ENCODE measurements around the gene TMEM132D. TPM values are rescaled to one million over a fixed set of nuclear protein-coding genes. Genes with fewer than 3 reads are reported as not detected.
A peak's percentile ranks its signal among the peaks of the same experiment; 100 is the strongest.
"Not testable (repeated sequence)": the region's sequence is repeated elsewhere in the genome, so short reads cannot be mapped to it uniquely, and the experiment has no call there.

The TMEM132D gene
- total RNA-seq, 4 donors from 2014 or later = 0.35 TPM; not detected in 3

DNA sequence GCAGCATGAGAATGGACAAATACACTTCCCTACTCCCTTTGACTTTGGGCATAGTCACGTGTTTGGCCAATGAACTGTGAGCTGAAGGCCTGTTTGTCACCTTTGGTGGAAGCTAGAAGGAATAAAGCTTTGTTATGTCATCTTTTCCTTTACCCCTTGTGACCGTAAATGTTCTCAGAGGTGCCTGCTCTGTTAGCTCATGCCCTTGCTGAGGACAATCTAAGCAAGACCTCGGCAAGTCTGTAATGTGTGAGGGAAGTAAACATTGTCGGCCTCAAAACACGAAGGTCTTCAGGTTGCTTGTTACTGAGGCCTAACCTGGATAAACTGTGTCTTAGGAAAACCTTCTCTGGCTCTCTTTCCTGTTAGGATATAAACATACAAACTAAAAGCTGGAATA lies 354.2 kb downstream of the TMEM132D start:
- H3K4me1 ChIP-seq = no peaks in the 10 kb centered on the region
- DNase-seq = no peak
- intact Hi-C loops (cut with DNase I; ENCODE audit: low total_unique reads) = no loop called here

GRCh38 chr12:129549020-129549419 lies 354.8 kb downstream of the TMEM132D start:
- DNase-seq; H3K9me3 ChIP-seq; H3K27me3 ChIP-seq; intact Hi-C loops (cut with DNase I; ENCODE audit: low total_unique reads); H3K4me1 ChIP-seq; H3K4me3 ChIP-seq; H3K27ac ChIP-seq; H3K36me3 ChIP-seq: not testable (repeated sequence)

More for the DNA sequence above, 354.2 kb downstream of the TMEM132D start:
- TF ChIP-seq, protein P1, sequence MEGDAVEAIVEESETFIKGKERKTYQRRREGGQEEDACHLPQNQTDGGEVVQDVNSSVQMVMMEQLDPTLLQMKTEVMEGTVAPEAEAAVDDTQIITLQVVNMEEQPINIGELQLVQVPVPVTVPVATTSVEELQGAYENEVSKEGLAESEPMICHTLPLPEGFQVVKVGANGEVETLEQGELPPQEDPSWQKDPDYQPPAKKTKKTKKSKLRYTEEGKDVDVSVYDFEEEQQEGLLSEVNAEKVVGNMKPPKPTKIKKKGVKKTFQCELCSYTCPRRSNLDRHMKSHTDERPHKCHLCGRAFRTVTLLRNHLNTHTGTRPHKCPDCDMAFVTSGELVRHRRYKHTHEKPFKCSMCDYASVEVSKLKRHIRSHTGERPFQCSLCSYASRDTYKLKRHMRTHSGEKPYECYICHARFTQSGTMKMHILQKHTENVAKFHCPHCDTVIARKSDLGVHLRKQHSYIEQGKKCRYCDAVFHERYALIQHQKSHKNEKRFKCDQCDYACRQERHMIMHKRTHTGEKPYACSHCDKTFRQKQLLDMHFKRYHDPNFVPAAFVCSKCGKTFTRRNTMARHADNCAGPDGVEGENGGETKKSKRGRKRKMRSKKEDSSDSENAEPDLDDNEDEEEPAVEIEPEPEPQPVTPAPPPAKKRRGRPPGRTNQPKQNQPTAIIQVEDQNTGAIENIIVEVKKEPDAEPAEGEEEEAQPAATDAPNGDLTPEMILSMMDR (IDR thresholded peaks at IDR 0.05) = no peak
- no peak for TF ChIP-seq POLR2A (IDR thresholded peaks at IDR 0.05)
- H3K4me3 ChIP-seq = no peak overlapping the region
- no peaks in the 10 kb centered on the region for H3K27me3 ChIP-seq
- no peaks in the 10 kb centered on the region for H3K9me3 ChIP-seq
- no peak overlapping the region for H3K27ac ChIP-seq
- no peaks in the 10 kb centered on the region for H3K36me3 ChIP-seq

DNA sequence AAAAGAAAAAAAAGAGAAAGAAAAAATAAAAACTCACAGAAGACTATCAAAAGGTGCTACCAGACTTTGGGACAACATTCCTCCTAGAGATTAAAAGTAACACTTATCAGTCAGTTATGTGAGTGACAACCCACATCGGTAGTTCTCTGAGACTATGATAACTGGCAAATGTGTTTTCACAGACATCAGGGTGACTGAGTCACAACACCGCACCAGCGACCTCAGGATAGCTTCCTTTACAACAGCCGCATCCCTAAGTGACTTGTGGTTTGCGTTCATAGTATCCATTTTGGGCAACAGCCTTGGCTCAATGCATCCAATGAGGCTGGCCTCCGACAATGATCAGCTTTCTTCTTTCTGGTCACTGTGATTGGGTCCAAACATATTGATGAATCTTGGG lies 359.1 kb downstream of the TMEM132D start:
- H3K36me3 ChIP-seq = no peaks in the 10 kb centered on the region
- no peak for DNase-seq
- H3K27ac ChIP-seq = no peak overlapping the region
- no peak overlapping the region for H3K4me3 ChIP-seq
- TF ChIP-seq, protein P1 (IDR thresholded peaks at IDR 0.05) = no peak
- TF ChIP-seq POLR2A (IDR thresholded peaks at IDR 0.05) = no peak
- no peaks in the 10 kb centered on the region for H3K27me3 ChIP-seq
- no peaks in the 10 kb centered on the region for H3K4me1 ChIP-seq
- intact Hi-C loops (cut with DNase I; ENCODE audit: low total_unique reads) = no loop called here
- H3K9me3 ChIP-seq = no peaks in the 10 kb centered on the region

DNA sequence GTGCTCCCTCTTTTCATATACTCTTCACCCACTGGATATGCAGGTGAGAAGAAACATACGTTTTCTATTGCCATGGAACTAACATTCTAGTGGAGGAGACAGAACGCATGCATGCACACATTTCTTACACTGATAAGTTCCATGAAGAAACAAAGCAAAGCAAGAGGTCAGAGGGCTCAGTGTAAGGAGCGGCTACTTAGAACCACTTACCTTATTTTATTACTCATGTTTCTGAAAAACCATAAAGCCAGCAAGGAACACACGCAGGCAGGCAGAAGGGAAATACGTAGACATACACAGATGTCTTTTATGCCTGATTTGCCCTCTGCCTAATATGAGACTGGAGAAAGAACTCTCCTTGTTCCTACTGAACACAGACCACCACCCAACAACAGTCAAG lies 362.9 kb downstream of the TMEM132D start:
- Histone ChIP-seq H3K9me3 (no peaks in the 10 kb centered on the region), H3K27ac (no peak overlapping the region), H3K4me3 (no peak overlapping the region), H3K36me3 (no peaks in the 10 kb centered on the region), H3K4me1 (no peaks in the 10 kb centered on the region), H3K27me3 (no peaks in the 10 kb centered on the region)
- no peak for TF ChIP-seq POLR2A (IDR thresholded peaks at IDR 0.05)
- TF ChIP-seq, protein P1 (IDR thresholded peaks at IDR 0.05) = no peak
- no peak for DNase-seq
- intact Hi-C loops (cut with DNase I; ENCODE audit: low total_unique reads) = no loop called here

DNA sequence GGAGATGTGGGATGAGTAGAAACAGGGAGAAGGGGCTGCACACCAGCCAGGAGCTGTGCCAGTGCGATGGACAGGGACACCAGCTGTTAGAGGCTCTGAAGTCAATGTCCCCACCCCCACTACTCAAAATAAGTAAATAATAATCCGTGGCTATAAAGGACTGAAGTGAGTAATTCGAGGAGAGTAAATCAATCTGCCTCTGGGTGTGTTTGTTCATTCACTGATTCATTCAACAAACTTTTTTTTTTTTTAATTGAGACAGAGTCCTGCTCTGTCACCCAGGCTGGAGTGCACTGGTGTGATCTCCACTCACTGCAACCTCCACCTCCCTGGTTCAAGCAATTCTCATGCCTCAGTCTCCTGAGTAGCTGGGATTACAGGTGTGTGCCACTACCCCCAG lies 363.6 kb downstream of the TMEM132D start:
- no peak for DNase-seq
- no peak for TF ChIP-seq POLR2A (IDR thresholded peaks at IDR 0.05)
- TF ChIP-seq, protein P1 (IDR thresholded peaks at IDR 0.05) = no peak
- Histone ChIP-seq H3K9me3 (no peaks in the 10 kb centered on the region), H3K27me3 (no peaks in the 10 kb centered on the region), H3K36me3 (no peaks in the 10 kb centered on the region), H3K27ac (no peak overlapping the region), H3K4me3 (no peak overlapping the region), H3K4me1 (no peaks in the 10 kb centered on the region)
- intact Hi-C loops (cut with DNase I; ENCODE audit: low total_unique reads) = no loop called here

GRCh38 chr12:129538724-129539335 lies 365.0 kb downstream of the TMEM132D start:
- H3K4me1 ChIP-seq; H3K27ac ChIP-seq; H3K36me3 ChIP-seq; H3K4me3 ChIP-seq; H3K27me3 ChIP-seq; intact Hi-C loops (cut with DNase I; ENCODE audit: low total_unique reads); H3K9me3 ChIP-seq: not testable (repeated sequence)
- DNase-seq = peak in 1 of 2 donors; percentile 18
